HEK293 (cell line): ENCODE measurements around the gene CCDC9B.
A peak's percentile ranks its signal among the peaks of the same experiment; 100 is the strongest.

Experiments
- CTCF ChIA-PET: fragments of 350-600 bp; formaldehyde crosslinking; extraction: SDS; loops from one replicate; lab custom pipeline; 2021; ENCODE audit warnings: antibody characterized with exemption; lab: Yijun Ruan, JAX
- POLR2A ChIA-PET: fragments of 300-600 bp; formaldehyde crosslinking; extraction: SDS; loops from one replicate; lab custom pipeline; 2020; ENCODE audit warnings: antibody characterized with exemption, inconsistent platforms; lab: Yijun Ruan, JAX
- H3K27ac ChIP-seq: fragments of 200-500 bp; sonication (Bioruptor generic); 2 replicates; pipeline ENCODE4 v1.5.1; 2014; ENCODE audit warnings: low read depth, low read length, control low read depth, inconsistent platforms; ENCODE audit errors: extremely low read depth
- H3K36me3 ChIP-seq, 2 experiments: fragments of 200-500 bp in 1 of 2; sonication (Bioruptor generic) in 1 of 2; 1 replicate in 1 of 2; 2 replicates in 1 of 2; pipeline ENCODE4 v1.5.1; 2014 to 2017; ENCODE audit warnings: inconsistent platforms in 2 of 2, low read length in 2 of 2; ENCODE audit not compliant: control insufficient read depth in 2 of 2, insufficient read depth in 1 of 2
- H3K4me1 ChIP-seq: fragments of 200-500 bp; sonication (Bioruptor generic); 2 replicates; pipeline ENCODE4 v1.5.1; 2014; ENCODE audit warnings: mild to moderate bottlenecking, low read length, inconsistent platforms; ENCODE audit not compliant: control insufficient read depth, insufficient read depth
- H3K4me3 ChIP-seq: 2 replicates; pipeline ENCODE4 v1.5.1; 2011; ENCODE audit warnings: low read depth, mild to moderate bottlenecking, control low read depth, low read length, moderate library complexity
- H3K9me3 ChIP-seq: fragments of 200-500 bp; sonication (Bioruptor generic); 2 replicates; pipeline ENCODE4 v1.5.1; 2014; ENCODE audit warnings: low read depth, low read length, inconsistent platforms; ENCODE audit not compliant: control insufficient read depth, insufficient read depth
- GLIS1 ChIP-seq: fragments of 450-650 bp; formaldehyde crosslinking; IDR thresholded peaks from 2 replicates; pipeline ENCODE4 v1.5.1; 2016; ENCODE audit warnings: missing biosample characterization, missing genetic modification characterization
- SCRT1 ChIP-seq: fragments of 450-650 bp; formaldehyde crosslinking; IDR thresholded peaks from 2 replicates; pipeline ENCODE4 v1.5.1; 2016; ENCODE audit warnings: missing biosample characterization, missing genetic modification characterization, borderline replicate concordance
- SP2 ChIP-seq: fragments of 450-650 bp; formaldehyde crosslinking; IDR thresholded peaks from 2 replicates; pipeline ENCODE4 v1.5.1; 2016; ENCODE audit warnings: missing biosample characterization, missing genetic modification characterization
- ZBTB7A ChIP-seq: fragments of 450-650 bp; formaldehyde crosslinking; IDR thresholded peaks from 2 replicates; pipeline ENCODE4 v1.5.1; 2016; ENCODE audit warnings: low read depth, missing biosample characterization, missing genetic modification characterization
- ZFHX2 ChIP-seq: fragments of 450-650 bp; formaldehyde crosslinking; conservative IDR thresholded peaks from 2 replicates; pipeline ENCODE4 v1.5.1; 2016; ENCODE audit warnings: missing biosample characterization, missing genetic modification characterization
- ZIC2 ChIP-seq: fragments of 450-650 bp; formaldehyde crosslinking; IDR thresholded peaks from 2 replicates; pipeline ENCODE4 v1.5.1; 2016; ENCODE audit warnings: missing biosample characterization, missing genetic modification characterization
- ZNF335 ChIP-seq: fragments of 450-650 bp; formaldehyde crosslinking; conservative IDR thresholded peaks from 2 replicates; pipeline ENCODE4 v1.5.1; 2016; ENCODE audit warnings: missing biosample characterization, missing genetic modification characterization
- ZNF341 ChIP-seq: fragments of 450-650 bp; formaldehyde crosslinking; IDR thresholded peaks from 2 replicates; pipeline ENCODE4; 2016; ENCODE audit warnings: low read depth, missing biosample characterization, missing genetic modification characterization
- ZNF426 ChIP-seq: fragments of 450-650 bp; formaldehyde crosslinking; IDR thresholded peaks from 2 replicates; pipeline ENCODE4 v1.5.1; 2017; ENCODE audit warnings: missing biosample characterization, missing genetic modification characterization, mild to moderate bottlenecking, inconsistent platforms, moderate library complexity
- ZNF629 ChIP-seq: fragments of 450-650 bp; formaldehyde crosslinking; IDR thresholded peaks from 2 replicates; pipeline ENCODE4 v1.5.1; 2017; ENCODE audit warnings: missing biosample characterization, missing genetic modification characterization
- TF ChIP-seq, protein P1 (sequence below): fragments of 450-650 bp; formaldehyde crosslinking; IDR thresholded peaks from 2 replicates; pipeline ENCODE4 v1.5.1; 2016; ENCODE audit warnings: missing biosample characterization, missing genetic modification characterization
- TF ChIP-seq, protein P2 (sequence below): fragments of 450-650 bp; formaldehyde crosslinking; IDR thresholded peaks from 2 replicates; pipeline ENCODE4 v1.5.1; 2016; ENCODE audit warnings: missing biosample characterization, missing genetic modification characterization

CCDC9B gene

DNA sequence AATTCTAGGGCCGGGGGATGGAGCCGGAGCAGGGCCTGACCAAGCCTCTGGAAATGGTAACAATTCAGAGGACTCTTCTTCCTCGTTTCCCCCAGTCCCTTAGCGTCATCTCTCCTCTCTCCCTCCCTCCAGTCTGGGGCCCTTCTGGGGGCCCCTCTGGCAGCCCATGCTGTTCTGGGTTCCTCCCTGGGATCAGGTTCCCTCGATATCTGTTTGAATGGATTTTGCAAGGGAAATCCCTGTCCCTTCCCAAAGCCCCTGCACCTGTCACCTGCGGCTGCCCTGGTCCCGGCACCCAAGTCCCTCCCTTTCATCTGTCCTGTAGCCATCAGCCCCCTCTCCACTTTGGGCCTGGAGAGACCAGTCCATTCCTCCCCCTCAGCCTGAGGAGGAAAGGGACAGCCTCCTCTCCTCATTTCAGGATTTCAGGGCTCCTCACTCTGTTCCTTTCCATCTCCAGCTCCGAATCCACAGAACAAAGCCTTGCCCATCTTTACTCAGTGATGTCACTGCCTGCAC is 31.3 kb downstream of the CCDC9B start:
- no peak overlapping the region for H3K27ac ChIP-seq
- ChIA-PET POLR2A (interaction anchor here (1.2 to 1.8 kb wide), 2 partner anchors 18 to 30 kb away, joined by 4 to 6 read pairs; no protein-coding TSS in a partner anchor), CTCF (interaction anchor here (0.7 to 16.0 kb wide), 19 partner anchors 8 to 262 kb away, joined by 3 to 248 read pairs (median 7); partner anchors contain the start of gene ANKRD63)
- no peaks in the 10 kb centered on the region; the same call in 1 of the 2 replicates for H3K4me1 ChIP-seq
- H3K4me3 ChIP-seq = no peak overlapping the region
- TF ChIP-seq ZBTB7A = no peak
- TF ChIP-seq ZNF341 (tag by site-specific recombination) = peak; percentile 60
- TF ChIP-seq, protein P1, sequence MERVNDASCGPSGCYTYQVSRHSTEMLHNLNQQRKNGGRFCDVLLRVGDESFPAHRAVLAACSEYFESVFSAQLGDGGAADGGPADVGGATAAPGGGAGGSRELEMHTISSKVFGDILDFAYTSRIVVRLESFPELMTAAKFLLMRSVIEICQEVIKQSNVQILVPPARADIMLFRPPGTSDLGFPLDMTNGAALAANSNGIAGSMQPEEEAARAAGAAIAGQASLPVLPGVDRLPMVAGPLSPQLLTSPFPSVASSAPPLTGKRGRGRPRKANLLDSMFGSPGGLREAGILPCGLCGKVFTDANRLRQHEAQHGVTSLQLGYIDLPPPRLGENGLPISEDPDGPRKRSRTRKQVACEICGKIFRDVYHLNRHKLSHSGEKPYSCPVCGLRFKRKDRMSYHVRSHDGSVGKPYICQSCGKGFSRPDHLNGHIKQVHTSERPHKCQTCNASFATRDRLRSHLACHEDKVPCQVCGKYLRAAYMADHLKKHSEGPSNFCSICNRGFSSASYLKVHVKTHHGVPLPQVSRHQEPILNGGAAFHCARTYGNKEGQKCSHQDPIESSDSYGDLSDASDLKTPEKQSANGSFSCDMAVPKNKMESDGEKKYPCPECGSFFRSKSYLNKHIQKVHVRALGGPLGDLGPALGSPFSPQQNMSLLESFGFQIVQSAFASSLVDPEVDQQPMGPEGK (tag by site-specific recombination) = no peak
- TF ChIP-seq ZNF426 (tag by site-specific recombination) = no peak
- no peaks in the 10 kb centered on the region for H3K9me3 ChIP-seq
- no peaks in the 10 kb centered on the region for H3K36me3 ChIP-seq

DNA sequence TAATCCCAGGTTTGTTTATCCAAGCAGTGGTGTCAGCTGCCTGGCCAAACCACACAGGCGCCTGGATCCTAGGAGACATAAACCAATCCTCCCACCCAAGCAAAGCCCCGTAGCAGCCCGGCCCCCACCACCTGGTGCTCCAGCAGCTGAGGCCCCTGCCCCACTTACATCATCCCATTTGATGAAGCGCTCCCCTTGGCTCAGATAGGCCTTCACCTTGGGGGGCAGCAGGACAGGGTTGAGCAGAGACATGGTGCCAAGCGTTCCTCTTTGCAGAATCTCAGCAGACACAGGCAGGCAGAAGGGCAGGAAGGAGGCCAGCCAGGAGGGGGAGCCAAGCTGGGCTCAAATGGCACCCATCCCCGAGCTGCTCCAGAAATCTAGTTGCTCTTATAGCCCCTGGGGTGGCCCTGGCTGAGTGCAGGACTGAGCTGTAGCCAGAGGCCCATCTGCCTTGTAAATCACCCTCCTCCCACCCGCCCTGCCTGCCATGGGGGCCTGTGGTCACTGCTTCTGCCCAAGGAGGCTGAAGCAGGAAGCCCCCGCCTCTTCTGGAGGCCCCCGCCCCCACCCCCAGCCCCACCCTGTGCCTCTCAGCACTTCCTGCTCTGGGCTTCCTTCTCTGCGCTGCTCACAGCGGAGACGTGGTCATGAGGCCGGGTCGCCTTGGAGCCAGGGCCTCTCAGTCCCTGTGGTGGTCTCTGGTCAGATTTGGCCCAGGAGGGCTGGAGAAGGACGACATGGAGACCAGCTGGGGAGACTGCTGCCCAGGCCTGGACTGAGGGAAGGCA is 33.1 kb downstream of the CCDC9B start, which contains the start of gene PLCB2:
Gene PLCB2, minus strand, starts transcription at position 515 of the 791 bp plus-strand sequence. Its CDS starts 263 bp downstream, at position 252.
- Histone ChIP-seq H3K27ac (no peak within 1 kb of the TSS; the same call in 1 of the 2 replicates), H3K36me3 (no peaks in the 10 kb centered on the region), H3K4me1 (no peaks in the 10 kb centered on the region), H3K4me3 (no peak within 1 kb of the TSS), H3K9me3 (no peaks in the 10 kb centered on the region)
- TF ChIP-seq ZIC2 (tag by site-specific recombination) (peak; percentile 81), ZFHX2 (tag by site-specific recombination) (0 out of 2 replicates have a peak, but pooled peaks have one; percentile 9), ZNF629 (tag by site-specific recombination) (no peak), ZNF335 (tag by site-specific recombination) (0 out of 2 replicates have a peak, but pooled peaks have one; percentile 33), SCRT1 (tag by site-specific recombination) (no peak), GLIS1 (tag by site-specific recombination) (peak; percentile 66)
- TF ChIP-seq, protein P2, sequence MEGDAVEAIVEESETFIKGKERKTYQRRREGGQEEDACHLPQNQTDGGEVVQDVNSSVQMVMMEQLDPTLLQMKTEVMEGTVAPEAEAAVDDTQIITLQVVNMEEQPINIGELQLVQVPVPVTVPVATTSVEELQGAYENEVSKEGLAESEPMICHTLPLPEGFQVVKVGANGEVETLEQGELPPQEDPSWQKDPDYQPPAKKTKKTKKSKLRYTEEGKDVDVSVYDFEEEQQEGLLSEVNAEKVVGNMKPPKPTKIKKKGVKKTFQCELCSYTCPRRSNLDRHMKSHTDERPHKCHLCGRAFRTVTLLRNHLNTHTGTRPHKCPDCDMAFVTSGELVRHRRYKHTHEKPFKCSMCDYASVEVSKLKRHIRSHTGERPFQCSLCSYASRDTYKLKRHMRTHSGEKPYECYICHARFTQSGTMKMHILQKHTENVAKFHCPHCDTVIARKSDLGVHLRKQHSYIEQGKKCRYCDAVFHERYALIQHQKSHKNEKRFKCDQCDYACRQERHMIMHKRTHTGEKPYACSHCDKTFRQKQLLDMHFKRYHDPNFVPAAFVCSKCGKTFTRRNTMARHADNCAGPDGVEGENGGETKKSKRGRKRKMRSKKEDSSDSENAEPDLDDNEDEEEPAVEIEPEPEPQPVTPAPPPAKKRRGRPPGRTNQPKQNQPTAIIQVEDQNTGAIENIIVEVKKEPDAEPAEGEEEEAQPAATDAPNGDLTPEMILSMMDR (tag by site-specific recombination) = peak; percentile 52
- TF ChIP-seq, protein P1 (tag by site-specific recombination) = peak; percentile 26; the same call in 1 of the 2 replicates
- POLR2A ChIA-PET = no interaction called here
- CTCF ChIA-PET = interaction anchor here (0.6 to 16.0 kb wide), 12 partner anchors 12 to 90 kb away, joined by 3 to 248 read pairs (median 4); no protein-coding TSS in a partner anchor

DNA sequence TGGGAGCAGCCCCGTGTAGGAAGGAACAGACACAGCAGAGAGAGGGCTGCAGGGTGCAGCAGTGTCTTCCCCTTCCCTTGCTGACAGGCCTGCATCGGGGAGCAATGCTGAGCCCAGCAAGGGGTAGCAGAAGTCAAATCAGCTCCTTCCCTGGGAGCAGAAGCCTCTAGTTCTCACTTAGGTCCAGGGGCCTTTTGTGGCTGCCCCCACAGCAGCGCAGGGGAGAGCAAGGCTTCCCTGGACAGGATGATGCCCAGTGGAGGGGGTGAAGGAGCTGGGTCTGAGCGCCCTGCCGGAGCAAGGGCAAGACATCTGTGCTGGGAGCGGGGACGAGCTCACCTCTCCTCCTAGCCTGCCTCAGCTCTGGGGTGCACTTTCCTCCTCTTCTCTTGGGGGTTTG is 33.8 kb downstream of the CCDC9B start:
- CTCF ChIA-PET = interaction anchor here (0.8 to 16.0 kb wide), 8 partner anchors 13 to 68 kb away, joined by 3 to 248 read pairs (median 5); no protein-coding TSS in a partner anchor
- POLR2A ChIA-PET = no interaction called here
- Histone ChIP-seq H3K27ac (no peak overlapping the region), H3K9me3 (no peaks in the 10 kb centered on the region), H3K36me3 (no peaks in the 10 kb centered on the region), H3K4me3 (no peak overlapping the region), H3K4me1 (no peaks in the 10 kb centered on the region)
- no peak for TF ChIP-seq SP2 (tag by site-specific recombination)
